Measurements from ENCODE around the gene ATP5PO. TPM values are rescaled to one million over a fixed set of nuclear protein-coding genes. Genes with fewer than 3 reads are reported as not detected.

The ATP5PO gene
- total RNA-seq, 1 donor from 2014 or later = 100 TPM

- ATAC-seq (no peak), DNase-seq (no peak)
- no peaks in the 10 kb centered on the region for H3K4me1 ChIP-seq
- H3K9me3 ChIP-seq = no peaks in the 10 kb centered on the region
- H3K4me3 ChIP-seq = no peak overlapping the region
- intact Hi-C loops (cut with DNase I) = no loop called here
- H3K36me3 ChIP-seq = no peaks in the 10 kb centered on the region
- no peaks in the 10 kb centered on the region for H3K27me3 ChIP-seq (ENCODE audit: low read depth)
- no peak overlapping the region for H3K27ac ChIP-seq
- TF ChIP-seq CTCF (IDR thresholded peaks at IDR 0.05) = no peak
Measured at GRCh38 chr21:33854604-33855003, 61.0 kb downstream of the ATP5PO start.

Other genes with a start within 250 kb of the ATP5PO start
- gene MRPS6, start 157.8 kb upstream of the ATP5PO start, total RNA-seq = 44.5 TPM
- gene SLC5A3, start 157.8 kb upstream of the ATP5PO start, total RNA-seq = 17.4 TPM

Data from lower lobe of right lung (tissue), 2 donors.